ENCODE results near the gene AVL9. TPM values are rescaled to one million over a fixed set of nuclear protein-coding genes. Genes with fewer than 3 reads are reported as not detected.
"Not testable (repeated sequence)": the region's sequence is repeated elsewhere in the genome, so short reads cannot be mapped to it uniquely, and the experiment has no call there.

The AVL9 gene
- total RNA-seq, 2 donors from 2014 or later: 26.1 to 28.1 TPM

- ATAC-seq (no peak), DNase-seq (no peak)
- Mint-ChIP-seq H3K27ac (no peak overlapping the region), H3K4me3 (no peak overlapping the region), H3K36me3 (ENCODE audit: low read depth) (peaks cover 2% of the 10 kb centered on the region), H3K4me1 (peaks cover 4% of the 10 kb centered on the region), H3K27me3 (peaks cover 2% of the 10 kb centered on the region)
- H3K9me3 ChIP-seq (ENCODE audit: control insufficient read depth, low read length, poor library complexity, severe bottlenecking): no peaks in the 10 kb centered on the region
These were observed 18.3 kb upstream of the AVL9 start for GRCh38 chr7:32476816-32477648.

- Mint-ChIP-seq H3K4me1 (peaks cover 4% of the 10 kb centered on the region), H3K4me3 (no peak overlapping the region), H3K27me3 (no peaks in the 10 kb centered on the region), H3K36me3 (ENCODE audit: low read depth) (peaks cover 2% of the 10 kb centered on the region), H3K27ac (no peak overlapping the region)
- ATAC-seq (no peak), DNase-seq (no peak)
- H3K9me3 ChIP-seq (ENCODE audit: control insufficient read depth, low read length, poor library complexity, severe bottlenecking): no peaks in the 10 kb centered on the region
These were observed 17.7 kb upstream of the AVL9 start for GRCh38 chr7:32477649-32477980.

GRCh38 chr7:32479574-32480200, 15.6 kb upstream of the AVL9 start:
- H3K9me3 ChIP-seq (ENCODE audit: control insufficient read depth, low read length, poor library complexity, severe bottlenecking): no peaks in the 10 kb centered on the region

GRCh38 chr7:32481176-32481575, 14.1 kb upstream of the AVL9 start:
- Mint-ChIP-seq H3K4me3 (no peak overlapping the region), H3K36me3 (ENCODE audit: low read depth) (no peaks in the 10 kb centered on the region), H3K4me1 (peaks cover 4% of the 10 kb centered on the region), H3K27ac (no peak overlapping the region), H3K27me3 (no peaks in the 10 kb centered on the region)
- H3K9me3 ChIP-seq (ENCODE audit: control insufficient read depth, low read length, poor library complexity, severe bottlenecking): no peaks in the 10 kb centered on the region
- no peak for ATAC-seq
- DNase-seq: no peak

More at GRCh38 chr7:32479574-32480200, 15.6 kb upstream of the AVL9 start:
- no peak overlapping the region for H3K27ac Mint-ChIP-seq
- DNase-seq (no peak), ATAC-seq (no peak)
- peaks cover 2% of the 10 kb centered on the region for H3K36me3 Mint-ChIP-seq (ENCODE audit: low read depth)
- H3K4me1 Mint-ChIP-seq: peaks cover 4% of the 10 kb centered on the region
- no peaks in the 10 kb centered on the region for H3K27me3 Mint-ChIP-seq
- no peak overlapping the region for H3K4me3 Mint-ChIP-seq

GRCh38 chr7:32481921-32482320, 13.4 kb upstream of the AVL9 start:
- DNase-seq: no peak
- H3K36me3 Mint-ChIP-seq (ENCODE audit: low read depth): no peaks in the 10 kb centered on the region
- H3K9me3 ChIP-seq (ENCODE audit: control insufficient read depth, low read length, poor library complexity, severe bottlenecking): no peaks in the 10 kb centered on the region
- peaks cover 4% of the 10 kb centered on the region for H3K4me1 Mint-ChIP-seq
- no peak overlapping the region for H3K27ac Mint-ChIP-seq
- no peak overlapping the region for H3K4me3 Mint-ChIP-seq
- no peaks in the 10 kb centered on the region for H3K27me3 Mint-ChIP-seq
- ATAC-seq: no peak

- peaks cover 2% of the 10 kb centered on the region for H3K36me3 Mint-ChIP-seq (ENCODE audit: low read depth)
- H3K4me1 Mint-ChIP-seq: peaks cover 14% of the 10 kb centered on the region
- peak overlapping the region; percentile 93 for H3K4me3 Mint-ChIP-seq
- no peaks in the 10 kb centered on the region for H3K9me3 ChIP-seq (ENCODE audit: control insufficient read depth, low read length, poor library complexity, severe bottlenecking)
- no peak for DNase-seq
- ATAC-seq: no peak
- peak overlapping the region; percentile 97 for H3K27ac Mint-ChIP-seq
- H3K27me3 Mint-ChIP-seq: no peaks in the 10 kb centered on the region
These were observed 5.5 kb upstream of the AVL9 start for GRCh38 chr7:32489788-32490126.

GRCh38 chr7:32490127-32490796, 5.0 kb upstream of the AVL9 start, which contains the start of gene LSM5:
Gene LSM5 (minus strand): TSS chr7:32490380. CDS start chr7:32490365, 15 bp downstream.
- H3K9me3 ChIP-seq (ENCODE audit: control insufficient read depth, low read length, poor library complexity, severe bottlenecking): no peaks in the 10 kb centered on the region
- DNase-seq: peak; percentile 76 to 80 (median 79)
- Mint-ChIP-seq H3K36me3 (ENCODE audit: low read depth) (peaks cover 2% of the 10 kb centered on the region), H3K4me1 (peaks cover 16% of the 10 kb centered on the region), H3K27me3 (no peaks in the 10 kb centered on the region), H3K27ac (peak within 1 kb of the TSS; percentile 97), H3K4me3 (peak within 1 kb of the TSS; percentile 93)
- peak; percentile 78 for ATAC-seq

GRCh38 chr7:32494946-32495297, 367 bp upstream of the AVL9 start:
- Mint-ChIP-seq H3K36me3 (ENCODE audit: low read depth) (no peaks in the 10 kb centered on the region), H3K4me3 (peak overlapping the region; percentile 96), H3K27me3 (no peaks in the 10 kb centered on the region), H3K27ac (peak overlapping the region; percentile 92), H3K4me1 (peaks cover 33% of the 10 kb centered on the region)
- no peaks in the 10 kb centered on the region for H3K9me3 ChIP-seq (ENCODE audit: control insufficient read depth, low read length, poor library complexity, severe bottlenecking)
- DNase-seq: no peak
- no peak for ATAC-seq

GRCh38 chr7:32496052-32496813, 944 bp downstream of the AVL9 start:
- H3K9me3 ChIP-seq (ENCODE audit: control insufficient read depth, low read length, poor library complexity, severe bottlenecking): no peaks in the 10 kb centered on the region
- Mint-ChIP-seq H3K4me1 (peaks cover 34% of the 10 kb centered on the region), H3K36me3 (ENCODE audit: low read depth) (peaks cover 3% of the 10 kb centered on the region), H3K27me3 (no peaks in the 10 kb centered on the region), H3K27ac (peak overlapping the region; percentile 92), H3K4me3 (peak overlapping the region; percentile 96)
- ATAC-seq (no peak), DNase-seq (no peak)

GRCh38 chr7:32499755-32500154, 4.5 kb downstream of the AVL9 start:
- H3K9me3 ChIP-seq (ENCODE audit: control insufficient read depth, low read length, poor library complexity, severe bottlenecking); H3K36me3 Mint-ChIP-seq (ENCODE audit: low read depth); DNase-seq; H3K27me3 Mint-ChIP-seq; ATAC-seq; H3K4me3 Mint-ChIP-seq; H3K27ac Mint-ChIP-seq: not testable (repeated sequence)
- peaks cover 45% of the 10 kb centered on the region for H3K4me1 Mint-ChIP-seq

GRCh38 chr7:32500216-32500615, 4.9 kb downstream of the AVL9 start:
- H3K27me3 Mint-ChIP-seq; DNase-seq; H3K36me3 Mint-ChIP-seq (ENCODE audit: low read depth); H3K9me3 ChIP-seq (ENCODE audit: control insufficient read depth, low read length, poor library complexity, severe bottlenecking); H3K27ac Mint-ChIP-seq; H3K4me3 Mint-ChIP-seq; ATAC-seq: not testable (repeated sequence)
- H3K4me1 Mint-ChIP-seq: peaks cover 43% of the 10 kb centered on the region

GRCh38 chr7:32500922-32501341, 5.6 kb downstream of the AVL9 start:
- ATAC-seq (no peak), DNase-seq (no peak)
- H3K27me3 Mint-ChIP-seq: no peaks in the 10 kb centered on the region
- peak overlapping the region; percentile 73 for H3K4me3 Mint-ChIP-seq
- no peaks in the 10 kb centered on the region for H3K9me3 ChIP-seq (ENCODE audit: control insufficient read depth, low read length, poor library complexity, severe bottlenecking)
- H3K36me3 Mint-ChIP-seq (ENCODE audit: low read depth): peaks cover 3% of the 10 kb centered on the region
- no peak overlapping the region for H3K27ac Mint-ChIP-seq
- peaks cover 40% of the 10 kb centered on the region for H3K4me1 Mint-ChIP-seq

- no peak for DNase-seq
- H3K9me3 ChIP-seq (ENCODE audit: control insufficient read depth, low read length, poor library complexity, severe bottlenecking): no peaks in the 10 kb centered on the region
- no peak for ATAC-seq
- no peak overlapping the region for H3K27ac Mint-ChIP-seq
- no peak overlapping the region for H3K4me3 Mint-ChIP-seq
- no peaks in the 10 kb centered on the region for H3K27me3 Mint-ChIP-seq
- peaks cover 37% of the 10 kb centered on the region for H3K4me1 Mint-ChIP-seq
- H3K36me3 Mint-ChIP-seq (ENCODE audit: low read depth): peaks cover 3% of the 10 kb centered on the region
These were observed 6.2 kb downstream of the AVL9 start for GRCh38 chr7:32501522-32501921.

All from T-helper 17 cell (primary cell).